Measurements from ENCODE around the gene ITGAL.
"Not testable (repeated sequence)": the region's sequence is repeated elsewhere in the genome, so short reads cannot be mapped to it uniquely, and the experiment has no call there.

The ITGAL gene

DNA sequence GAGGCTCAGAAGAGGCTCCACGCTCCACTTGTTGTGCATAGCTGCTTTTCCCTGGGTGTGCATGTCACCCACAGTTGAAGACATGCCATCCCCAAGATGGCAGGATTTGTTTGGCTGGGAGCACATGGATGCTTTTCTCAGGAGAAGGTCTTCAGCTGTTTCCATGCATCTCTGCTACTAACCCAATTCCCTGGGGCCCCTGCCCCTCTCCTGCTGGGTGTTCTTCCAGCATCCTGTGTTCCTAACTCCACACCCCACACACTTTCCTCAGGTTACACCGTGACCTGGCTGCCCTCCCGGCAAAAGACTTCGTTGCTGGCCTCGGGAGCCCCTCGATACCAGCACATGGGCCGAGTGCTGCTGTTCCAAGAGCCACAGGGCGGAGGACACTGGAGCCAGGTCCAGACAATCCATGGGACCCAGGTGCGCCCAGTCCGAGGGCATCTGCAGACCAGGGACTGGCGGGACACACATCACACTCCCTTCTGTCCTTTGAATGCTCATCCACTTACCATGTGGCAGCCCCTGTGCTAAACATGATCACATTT lies 21.5 kb downstream of the ITGAL start:
- DNase-seq = no peak

DNA sequence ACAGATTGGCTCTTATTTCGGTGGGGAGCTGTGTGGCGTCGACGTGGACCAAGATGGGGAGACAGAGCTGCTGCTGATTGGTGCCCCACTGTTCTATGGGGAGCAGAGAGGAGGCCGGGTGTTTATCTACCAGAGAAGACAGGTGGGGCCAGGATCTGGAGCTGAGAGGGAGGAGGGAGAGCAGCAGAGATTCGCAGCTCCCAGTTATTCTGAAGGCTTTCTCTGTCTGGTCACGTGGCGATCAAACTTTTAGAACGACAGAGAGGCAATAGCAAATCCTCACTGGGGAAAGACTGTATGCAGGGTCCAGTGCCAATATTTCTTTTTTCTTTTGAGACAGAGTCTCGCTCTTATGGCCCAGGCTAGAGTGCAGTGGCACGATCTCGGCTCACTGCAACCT lies 22.2 kb downstream of the ITGAL start:
- no peak for DNase-seq

DNA sequence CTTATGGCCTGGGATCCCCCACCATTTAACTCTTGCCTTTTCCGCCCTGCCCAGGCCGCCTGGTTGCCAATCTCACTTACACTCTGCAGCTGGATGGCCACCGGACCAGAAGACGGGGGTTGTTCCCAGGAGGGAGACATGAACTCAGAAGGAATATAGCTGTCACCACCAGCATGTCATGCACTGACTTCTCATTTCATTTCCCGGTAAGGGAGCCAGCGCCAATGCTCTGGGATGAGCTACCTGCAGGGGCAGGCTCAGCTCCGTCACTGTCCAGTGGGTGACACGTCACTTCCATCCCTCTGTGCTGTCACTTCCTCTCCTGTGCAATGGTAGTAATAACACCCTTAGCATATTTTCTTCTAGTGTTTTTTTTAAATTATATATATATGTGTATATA lies 26.7 kb downstream of the ITGAL start:
- DNase-seq = no peak

DNA sequence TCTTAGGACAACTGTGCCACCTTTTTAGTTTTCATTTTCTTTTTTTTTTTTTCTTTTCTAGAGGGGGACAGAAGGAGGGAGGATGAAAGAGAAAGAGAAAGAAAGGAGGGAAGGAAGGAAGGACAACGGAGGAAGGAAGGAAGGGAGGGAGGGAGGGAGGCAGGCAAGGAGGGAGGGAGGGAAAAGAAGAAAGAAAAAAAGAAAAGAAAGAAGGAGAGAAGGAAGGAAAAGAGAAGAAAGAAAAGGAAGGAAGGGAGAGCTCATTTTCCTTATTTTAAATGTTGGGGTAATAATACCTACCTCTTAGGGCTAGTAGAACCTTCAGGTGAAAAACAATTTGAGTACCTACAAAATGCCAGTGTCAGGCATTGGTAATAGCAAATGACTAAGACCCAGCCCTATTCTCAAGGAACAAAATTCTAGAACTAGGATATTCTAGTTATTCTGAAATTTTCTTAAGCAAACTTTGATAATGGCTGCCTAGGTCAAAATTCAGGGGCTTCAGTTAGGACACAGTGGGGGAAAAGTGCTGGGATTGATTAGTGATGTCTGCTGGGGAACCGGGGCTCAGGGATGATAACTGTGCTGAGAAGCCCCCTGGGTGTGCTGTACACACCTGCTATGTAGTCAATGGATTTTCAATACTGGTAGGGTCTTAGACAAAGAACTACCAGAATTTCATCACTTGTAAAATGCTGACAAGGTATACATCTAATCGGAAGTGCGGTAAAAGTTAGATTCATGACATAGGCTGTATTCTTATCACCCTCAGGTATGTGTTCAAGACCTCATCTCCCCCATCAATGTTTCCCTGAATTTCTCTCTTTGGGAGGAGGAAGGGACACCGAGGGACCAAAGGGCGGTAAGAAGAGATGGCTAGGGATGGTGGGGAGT lies 31.1 kb downstream of the ITGAL start:
- no peak for DNase-seq

- DNase-seq = no peak
Measured at GRCh38 chr16:30509081-30509765, 36.7 kb downstream of the ITGAL start.

- DNase-seq = no peak
Measured at GRCh38 chr16:30510376-30510938, 37.9 kb downstream of the ITGAL start.

DNA sequence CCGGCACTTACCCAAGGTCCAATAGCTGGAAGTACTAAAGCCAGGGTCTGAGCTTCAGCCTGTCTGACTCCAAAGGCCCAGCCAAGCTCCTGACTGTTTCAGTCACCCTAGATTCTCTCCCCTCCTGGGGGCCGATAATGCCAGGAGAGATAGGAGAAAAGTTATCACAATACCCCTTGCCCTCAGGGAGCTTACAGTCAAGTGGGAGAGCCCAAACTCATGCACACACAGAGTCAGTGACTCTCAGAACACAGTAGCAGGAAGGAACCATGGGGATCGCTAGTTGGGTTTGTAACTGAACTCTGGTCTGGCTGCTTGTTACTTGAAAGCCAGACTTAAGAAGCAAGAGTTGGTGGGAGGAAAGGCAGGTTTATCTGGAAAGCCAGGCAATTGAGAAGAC lies 39.0 kb downstream of the ITGAL start:
- DNase-seq = no peak

DNA sequence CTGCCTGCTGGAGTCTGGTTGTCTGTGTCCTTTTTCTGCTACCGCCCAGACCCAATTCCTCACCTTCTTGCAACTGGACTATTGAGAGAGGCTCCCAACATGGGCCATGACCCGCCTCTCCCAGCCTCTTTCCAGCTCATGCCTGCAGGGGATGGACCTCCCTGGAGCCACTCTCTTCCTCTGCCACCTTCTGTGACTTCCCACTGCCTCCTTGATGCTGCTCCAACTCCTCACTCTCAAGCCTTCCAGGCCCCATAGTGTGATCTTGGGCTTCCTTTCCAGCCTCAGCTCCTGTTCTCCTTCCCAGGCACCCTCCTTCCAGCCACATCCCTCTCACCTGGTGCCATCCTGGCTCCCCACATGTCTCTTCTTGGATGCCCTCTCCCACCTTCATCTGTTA lies 42.7 kb downstream of the ITGAL start:
- DNase-seq = no peak

DNA sequence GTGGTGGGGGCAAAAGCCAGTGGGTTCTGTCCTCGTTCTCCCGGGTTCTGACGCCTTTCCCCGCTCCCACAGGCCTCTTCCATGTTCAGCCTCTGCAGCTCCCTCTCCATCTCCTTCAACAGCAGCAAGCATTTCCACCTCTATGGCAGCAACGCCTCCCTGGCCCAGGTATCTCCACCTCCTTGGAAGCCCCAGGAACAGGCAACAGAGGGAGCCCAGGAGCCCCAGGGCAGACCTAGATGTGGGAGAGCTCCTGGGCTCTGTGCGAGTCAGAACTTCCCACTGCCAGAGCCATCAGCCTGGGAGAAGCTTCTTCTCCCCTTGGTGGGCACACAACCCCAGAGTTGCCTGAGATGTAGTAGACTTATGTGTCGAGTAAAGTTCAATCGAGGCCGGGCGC lies 46.0 kb downstream of the ITGAL start:
- DNase-seq = no peak

GRCh38 chr16:30519120-30520049 lies 46.8 kb downstream of the ITGAL start:
- DNase-seq = no peak

DNA sequence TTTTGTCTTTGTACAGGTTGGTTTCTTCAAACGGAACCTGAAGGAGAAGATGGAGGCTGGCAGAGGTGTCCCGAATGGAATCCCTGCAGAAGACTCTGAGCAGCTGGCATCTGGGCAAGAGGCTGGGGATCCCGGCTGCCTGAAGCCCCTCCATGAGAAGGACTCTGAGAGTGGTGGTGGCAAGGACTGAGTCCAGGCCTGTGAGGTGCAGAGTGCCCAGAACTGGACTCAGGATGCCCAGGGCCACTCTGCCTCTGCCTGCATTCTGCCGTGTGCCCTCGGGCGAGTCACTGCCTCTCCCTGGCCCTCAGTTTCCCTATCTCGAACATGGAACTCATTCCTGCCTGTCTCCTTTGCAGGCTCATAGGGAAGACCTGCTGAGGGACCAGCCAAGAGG lies 48.9 kb downstream of the ITGAL start:
- no peak for DNase-seq

DNA sequence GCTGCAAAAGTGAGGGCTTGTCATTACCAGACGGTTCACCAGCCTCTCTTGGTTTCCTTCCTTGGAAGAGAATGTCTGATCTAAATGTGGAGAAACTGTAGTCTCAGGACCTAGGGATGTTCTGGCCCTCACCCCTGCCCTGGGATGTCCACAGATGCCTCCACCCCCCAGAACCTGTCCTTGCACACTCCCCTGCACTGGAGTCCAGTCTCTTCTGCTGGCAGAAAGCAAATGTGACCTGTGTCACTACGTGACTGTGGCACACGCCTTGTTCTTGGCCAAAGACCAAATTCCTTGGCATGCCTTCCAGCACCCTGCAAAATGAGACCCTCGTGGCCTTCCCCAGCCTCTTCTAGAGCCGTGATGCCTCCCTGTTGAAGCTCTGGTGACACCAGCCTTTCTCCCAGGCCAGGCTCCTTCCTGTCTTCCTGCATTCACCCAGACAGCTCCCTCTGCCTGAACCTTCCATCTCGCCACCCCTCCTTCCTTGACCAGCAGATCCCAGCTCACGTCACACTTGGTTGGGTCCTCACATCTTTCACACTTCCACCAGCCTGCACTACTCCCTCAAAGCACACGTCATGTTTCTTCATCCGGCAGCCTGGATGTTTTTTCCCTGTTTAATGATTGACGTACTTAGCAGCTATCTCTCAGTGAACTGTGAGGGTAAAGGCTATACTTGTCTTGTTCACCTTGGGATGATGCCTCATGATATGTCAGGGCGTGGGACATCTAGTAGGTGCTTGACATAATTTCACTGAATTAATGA lies 49.5 kb downstream of the ITGAL start:
- no peak for DNase-seq

DNA sequence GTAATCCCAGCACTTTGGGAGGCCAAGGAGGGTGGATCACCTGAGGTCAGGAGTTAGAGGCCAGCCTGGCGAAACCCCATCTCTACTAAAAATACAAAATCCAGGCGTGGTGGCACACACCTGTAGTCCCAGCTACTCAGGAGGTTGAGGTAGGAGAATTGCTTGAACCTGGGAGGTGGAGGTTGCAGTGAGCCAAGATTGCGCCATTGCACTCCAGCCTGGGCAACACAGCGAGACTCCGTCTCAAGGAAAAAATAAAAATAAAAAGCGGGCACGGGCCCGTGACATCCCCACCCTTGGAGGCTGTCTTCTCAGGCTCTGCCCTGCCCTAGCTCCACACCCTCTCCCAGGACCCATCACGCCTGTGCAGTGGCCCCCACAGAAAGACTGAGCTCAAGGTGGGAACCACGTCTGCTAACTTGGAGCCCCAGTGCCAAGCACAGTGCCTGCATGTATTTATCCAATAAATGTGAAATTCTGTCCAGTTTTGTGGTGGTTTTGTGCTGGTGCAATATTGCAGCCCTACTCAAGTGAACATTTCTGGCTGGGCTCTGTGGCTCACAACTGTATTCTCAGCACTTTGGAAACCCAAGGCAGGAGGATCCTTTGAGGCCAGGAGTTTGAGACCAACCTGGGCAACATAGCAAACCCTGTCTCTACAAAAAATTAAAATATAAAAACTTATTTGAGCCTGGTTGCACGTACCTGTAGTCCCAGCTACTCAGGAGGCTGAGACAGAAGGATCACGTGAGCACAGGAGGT lies 50.3 kb downstream of the ITGAL start:
- not testable (repeated sequence) for DNase-seq

DNA sequence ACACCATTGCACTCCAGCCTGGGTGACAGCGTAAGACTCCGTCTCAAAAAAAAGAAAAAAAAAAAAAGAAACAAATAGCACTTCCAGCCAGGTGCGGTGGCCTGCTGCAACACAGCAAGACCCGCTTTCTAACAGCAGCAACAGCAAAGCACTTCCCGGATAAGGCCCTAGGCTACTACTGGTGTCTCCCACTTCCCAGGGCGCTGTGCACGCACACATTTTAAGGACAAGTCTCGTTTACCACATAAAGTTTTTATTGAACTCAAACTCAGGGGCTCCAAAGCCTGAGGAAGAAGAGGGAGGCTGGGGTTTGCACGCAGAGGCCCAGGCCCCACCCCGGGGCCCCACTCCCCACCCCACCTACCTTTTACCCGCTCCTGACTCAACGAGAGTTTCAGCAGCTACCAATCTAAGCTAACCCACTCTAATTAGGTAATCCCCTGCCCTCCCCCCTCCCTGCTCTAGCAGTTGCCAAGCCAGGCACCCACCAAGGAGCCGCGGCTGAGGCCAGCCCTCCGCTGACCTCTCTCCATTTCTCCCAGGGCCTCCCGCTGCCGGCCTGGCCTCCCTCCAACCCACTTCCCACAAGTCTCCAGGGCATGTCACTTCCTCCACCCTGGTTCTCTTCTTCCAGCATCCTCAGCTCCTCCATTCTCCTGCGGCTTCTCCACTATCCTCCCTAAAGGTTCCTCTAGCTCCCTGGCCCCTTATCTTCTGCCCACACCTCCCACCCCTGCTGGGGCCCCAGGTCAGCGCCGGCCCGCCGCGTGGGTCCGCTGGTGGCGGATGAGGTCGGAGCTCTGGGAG lies 51.4 kb downstream of the ITGAL start:
- DNase-seq = no peak

- DNase-seq = no peak
Measured at GRCh38 chr16:30524575-30525568, 52.3 kb downstream of the ITGAL start.

- no peak for DNase-seq
Measured at GRCh38 chr16:30525844-30526136, 53.2 kb downstream of the ITGAL start.

DNA sequence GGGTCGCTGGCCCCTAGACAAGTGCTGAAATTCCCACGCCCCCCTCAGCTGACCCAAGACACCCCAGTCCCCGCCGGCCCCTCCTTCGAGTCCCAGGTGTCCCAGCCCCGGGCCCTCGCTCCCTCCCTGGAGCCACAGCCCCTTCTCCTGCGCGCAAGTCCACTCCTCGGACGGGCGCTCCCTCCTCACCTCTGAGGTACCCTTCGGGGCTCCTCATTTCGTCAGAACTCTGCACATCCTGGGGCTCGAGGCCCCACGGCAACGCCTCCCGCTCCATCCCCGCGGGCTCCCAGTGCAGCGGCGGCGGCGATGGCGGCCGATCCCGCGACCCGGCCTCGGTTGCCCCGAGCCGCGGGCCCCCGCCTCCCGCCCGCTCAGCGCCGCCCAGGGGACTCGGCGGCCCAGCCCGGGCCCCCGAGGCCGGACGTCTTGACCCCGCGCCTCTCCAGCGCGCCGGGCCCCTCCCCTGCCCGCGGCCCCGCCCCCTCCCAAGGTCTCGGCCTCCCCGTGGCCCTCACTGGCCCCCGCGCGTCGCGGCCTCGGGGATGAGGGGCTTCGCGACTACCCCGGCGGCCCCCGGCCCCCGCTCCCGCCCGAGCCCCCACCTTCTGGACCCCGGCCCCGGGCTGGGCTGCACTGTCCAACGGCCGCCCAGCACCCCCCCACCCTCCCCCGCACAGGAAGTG lies 53.7 kb downstream of the ITGAL start, which contains the start of gene ZNF768:
Gene ZNF768, minus strand, starts transcription at position 430 of the 686 bp plus-strand sequence. Its CDS starts 153 bp downstream, at position 277.
- DNase-seq = peak; percentile 57
